GM19240 (cell line): ENCODE data around the gene ZEB2.

Source experiments
- DNase-seq: peaks from one replicate; pipeline ENCODE4 v3.0.0; 2011; ENCODE audit warnings: low spot score; ENCODE audit not compliant: insufficient read length

The ZEB2 gene

GRCh38 chr2:144453486-144454158 lies 66.3 kb downstream of the ZEB2 start:
- DNase-seq: no peak

- DNase-seq: no peak
These were observed 67.0 kb downstream of the ZEB2 start for GRCh38 chr2:144452989-144453336.

- no peak for DNase-seq
These were observed 67.5 kb downstream of the ZEB2 start for GRCh38 chr2:144452169-144452988.

GRCh38 chr2:144451443-144451842 lies 68.5 kb downstream of the ZEB2 start:
- no peak for DNase-seq

GRCh38 chr2:144449028-144449406 lies 70.9 kb downstream of the ZEB2 start:
- no peak for DNase-seq

GRCh38 chr2:144448389-144449027 lies 71.4 kb downstream of the ZEB2 start:
- DNase-seq: no peak

GRCh38 chr2:144447535-144447934 lies 72.4 kb downstream of the ZEB2 start:
- DNase-seq: no peak

- no peak for DNase-seq
These were observed 73.8 kb downstream of the ZEB2 start for GRCh38 chr2:144446136-144446535.

- no peak for DNase-seq
These were observed 74.7 kb downstream of the ZEB2 start for GRCh38 chr2:144445196-144445595.

- DNase-seq: no peak
These were observed 75.8 kb downstream of the ZEB2 start for GRCh38 chr2:144443837-144444817.

GRCh38 chr2:144441711-144442141 lies 78.2 kb downstream of the ZEB2 start:
- DNase-seq: no peak

GRCh38 chr2:144439993-144440392 lies 79.9 kb downstream of the ZEB2 start:
- no peak for DNase-seq

- DNase-seq: no peak
These were observed 80.9 kb downstream of the ZEB2 start for GRCh38 chr2:144438801-144439631.

- no peak for DNase-seq
These were observed 82.3 kb downstream of the ZEB2 start for GRCh38 chr2:144437636-144438035.

GRCh38 chr2:144434425-144435222 lies 85.3 kb downstream of the ZEB2 start:
- no peak for DNase-seq

GRCh38 chr2:144432921-144433320 lies 87.0 kb downstream of the ZEB2 start:
- no peak for DNase-seq

GRCh38 chr2:144431998-144432397 lies 87.9 kb downstream of the ZEB2 start:
- no peak for DNase-seq

- no peak for DNase-seq
These were observed 88.5 kb downstream of the ZEB2 start for GRCh38 chr2:144431392-144431783.

GRCh38 chr2:144430722-144431391 lies 89.1 kb downstream of the ZEB2 start:
- peak; percentile 12 for DNase-seq
